NCI-H774 (cell line): ENCODE measurements around the gene CYSRT1.

ENCODE experiments used
- DNase-seq: peaks from one replicate; lab custom pipeline; 2025; lab: John Stamatoyannopoulos, UW

The CYSRT1 gene, protein sequence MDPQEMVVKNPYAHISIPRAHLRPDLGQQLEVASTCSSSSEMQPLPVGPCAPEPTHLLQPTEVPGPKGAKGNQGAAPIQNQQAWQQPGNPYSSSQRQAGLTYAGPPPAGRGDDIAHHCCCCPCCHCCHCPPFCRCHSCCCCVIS

DNA sequence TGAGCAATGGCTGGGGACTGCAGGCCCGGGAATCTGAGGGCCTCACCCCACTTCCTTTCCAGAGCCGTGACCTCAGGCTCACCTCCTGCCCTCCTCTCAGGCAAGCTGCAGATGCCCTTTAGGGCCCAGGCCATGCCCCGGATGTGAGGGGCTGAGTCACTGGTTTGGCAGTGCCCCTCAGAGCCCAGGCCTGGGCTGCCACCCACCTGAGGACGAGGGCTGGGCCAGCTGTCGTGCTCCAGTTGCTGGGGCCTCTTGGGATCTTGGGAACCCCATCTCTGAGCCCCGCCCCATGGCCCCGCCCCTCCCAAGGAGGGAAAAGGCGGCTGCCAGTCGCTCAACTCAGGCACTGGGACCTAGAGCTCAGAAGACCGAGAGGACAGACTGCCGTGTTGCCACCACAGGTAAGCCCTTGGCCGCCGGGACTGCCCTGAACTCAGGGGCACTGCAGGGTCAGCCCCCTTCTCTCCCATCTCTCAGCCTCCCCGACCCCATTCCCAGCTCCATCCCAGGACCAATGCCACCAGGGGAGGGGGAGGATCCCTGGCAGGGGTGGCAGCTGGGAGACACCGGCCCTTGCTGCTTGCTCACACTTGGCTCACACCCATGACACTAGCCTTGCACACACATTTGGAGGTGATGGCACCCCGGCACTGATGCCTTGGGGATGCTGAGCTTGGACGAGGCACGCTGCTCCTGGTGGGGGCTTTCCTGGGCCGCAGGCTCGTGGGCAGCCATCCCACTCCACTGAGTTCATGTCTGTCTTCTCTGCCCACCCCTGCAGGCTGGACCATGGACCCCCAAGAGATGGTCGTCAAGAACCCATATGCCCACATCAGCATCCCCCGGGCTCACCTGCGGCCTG lies at the start of gene CYSRT1:
CYSRT1 (plus strand) TSS at position 345 of the 865 bp plus-strand sequence; CDS start at position 793, 448 bp downstream.
- DNase-seq, result no peak

DNA sequence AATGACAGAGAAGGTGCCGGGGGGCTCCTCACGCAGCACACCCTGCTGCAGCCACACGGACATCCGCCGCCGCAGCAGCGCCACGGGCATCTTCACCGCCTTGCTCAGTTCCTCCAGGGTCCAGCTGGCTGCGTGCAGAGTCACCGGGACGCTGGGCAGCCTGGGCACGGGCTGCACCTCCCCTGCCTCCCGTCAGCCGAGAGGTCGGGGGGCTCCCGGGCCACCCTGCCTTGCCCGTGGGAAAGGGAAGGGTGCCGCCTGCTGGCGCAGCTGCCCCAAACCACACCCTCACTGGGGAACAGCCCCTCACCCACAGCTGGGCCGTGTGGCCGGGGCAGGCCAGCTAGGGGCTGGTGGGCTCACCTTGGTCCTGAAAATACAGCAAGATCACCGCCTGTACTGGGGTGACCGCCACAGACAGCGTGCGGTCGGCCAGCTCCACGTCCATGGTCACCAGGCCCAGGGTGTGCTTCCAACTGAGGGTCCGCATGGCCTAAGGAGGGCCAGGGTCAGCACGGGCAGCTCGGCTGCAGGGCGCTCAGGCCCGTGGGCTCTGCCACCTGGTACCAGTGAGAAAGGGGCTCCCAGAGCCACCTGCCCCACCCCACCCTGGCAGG lies 49.5 kb upstream of the CYSRT1 start:
- no peak for DNase-seq

DNA sequence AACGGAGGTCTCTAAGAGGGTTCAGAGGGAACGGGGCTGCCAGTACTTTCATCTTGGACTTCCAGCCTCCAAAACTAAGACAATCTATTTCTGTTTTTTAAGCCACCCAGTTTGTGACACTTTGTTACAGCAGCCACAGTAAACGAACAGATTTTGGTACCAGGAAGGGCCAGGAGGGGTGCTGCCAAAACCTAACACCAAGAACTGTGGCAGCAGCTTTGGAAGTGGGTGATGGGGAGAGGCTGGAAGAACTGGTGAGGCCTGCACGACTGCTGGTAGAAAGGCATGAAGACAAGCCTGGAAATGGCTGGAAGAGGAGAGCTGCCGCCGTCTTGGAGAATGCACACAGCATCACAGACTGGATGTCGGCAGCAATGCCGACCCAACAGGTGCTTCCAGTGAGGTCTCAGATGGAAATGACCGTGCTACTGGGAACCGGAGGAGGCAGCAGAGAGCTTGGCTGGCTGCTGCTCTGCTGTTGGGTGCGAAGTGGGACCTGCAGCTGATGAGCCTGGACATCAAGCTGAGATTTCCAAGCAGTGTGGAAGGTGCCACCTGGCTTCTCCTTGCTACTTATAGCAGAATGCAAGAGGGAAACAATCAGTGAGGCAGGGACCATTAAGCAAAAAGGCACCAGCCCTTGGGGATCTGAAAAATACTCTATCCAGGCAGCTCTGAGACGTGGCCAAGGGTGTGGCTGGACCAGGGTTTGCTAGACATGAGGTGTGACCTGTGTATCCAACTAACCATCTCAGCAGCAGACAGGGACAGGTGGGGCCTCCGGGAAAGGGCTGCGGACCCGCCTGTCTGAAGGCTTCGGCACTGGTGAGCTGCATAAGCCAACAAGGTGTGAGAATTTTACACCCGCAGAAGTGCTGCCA lies 48.4 kb upstream of the CYSRT1 start:
- no peak for DNase-seq

DNA sequence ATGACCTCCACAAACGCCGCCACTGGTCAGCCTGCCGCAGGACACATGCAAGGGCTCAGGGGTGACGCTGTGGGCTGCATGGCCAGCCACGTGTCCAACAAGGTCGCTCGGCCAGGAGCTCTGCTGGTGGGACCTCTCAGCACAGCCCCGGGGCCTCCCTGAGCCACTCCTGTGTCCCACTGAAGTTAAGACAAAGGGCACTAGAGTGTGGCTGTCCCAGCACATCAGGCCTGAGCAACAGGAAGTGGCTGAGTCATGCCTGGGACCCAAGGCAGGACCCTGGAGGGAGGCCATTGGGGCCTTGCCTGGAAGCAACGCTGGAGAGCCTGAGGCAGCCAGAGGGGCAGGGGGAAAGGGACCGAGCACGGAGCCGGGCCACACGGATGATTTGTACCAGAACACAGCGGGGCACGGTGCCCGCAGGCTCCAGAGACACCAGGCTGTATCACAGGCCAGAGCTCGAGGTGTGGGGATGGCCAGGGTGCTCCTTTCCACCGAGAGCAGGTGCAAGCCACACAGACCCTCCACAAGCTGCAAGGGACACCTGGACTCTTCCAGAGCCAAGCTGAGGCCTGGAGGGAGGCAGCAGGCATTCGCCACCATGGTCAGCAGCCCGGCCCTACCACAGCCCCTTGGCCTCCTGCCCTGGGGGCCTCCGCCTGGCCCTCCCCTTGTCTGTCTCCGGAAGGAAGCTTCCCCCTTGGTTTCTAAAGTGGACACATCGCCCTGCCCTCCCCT lies 46.6 kb upstream of the CYSRT1 start:
- no peak for DNase-seq

DNA sequence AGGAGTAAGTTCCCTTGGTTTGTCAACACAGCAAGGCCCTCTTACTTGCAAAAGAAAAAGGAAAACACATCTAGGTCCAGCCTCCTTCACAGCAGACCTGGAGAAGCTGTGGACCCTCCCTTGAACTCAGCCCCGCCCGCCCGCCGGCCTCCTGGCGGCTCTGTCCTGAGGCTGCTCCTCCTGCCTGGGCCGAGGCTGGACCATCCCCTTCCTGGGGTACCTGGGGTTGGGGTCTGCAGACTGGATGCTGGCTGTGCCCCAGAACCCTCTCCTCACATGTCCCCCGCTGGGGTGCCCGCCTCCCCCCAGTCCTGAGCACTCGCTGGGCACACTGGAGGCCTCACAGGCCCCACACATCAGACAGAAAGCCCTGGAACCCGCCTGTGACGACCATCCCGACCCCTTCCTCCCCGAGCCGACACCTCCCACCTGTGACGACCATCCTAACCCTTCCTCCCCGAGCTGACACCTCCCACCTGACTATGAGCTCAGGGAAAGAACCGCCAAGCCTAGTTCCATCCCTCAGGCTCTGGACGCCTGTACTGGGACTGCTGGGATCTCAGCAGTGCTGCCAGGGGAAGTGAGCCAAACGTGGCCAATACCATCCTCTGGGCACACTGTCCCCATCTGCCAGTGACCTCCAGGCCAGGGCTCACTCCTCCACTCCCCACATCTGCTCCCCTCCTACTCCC lies 45.9 kb upstream of the CYSRT1 start:
- DNase-seq, result no peak

DNA sequence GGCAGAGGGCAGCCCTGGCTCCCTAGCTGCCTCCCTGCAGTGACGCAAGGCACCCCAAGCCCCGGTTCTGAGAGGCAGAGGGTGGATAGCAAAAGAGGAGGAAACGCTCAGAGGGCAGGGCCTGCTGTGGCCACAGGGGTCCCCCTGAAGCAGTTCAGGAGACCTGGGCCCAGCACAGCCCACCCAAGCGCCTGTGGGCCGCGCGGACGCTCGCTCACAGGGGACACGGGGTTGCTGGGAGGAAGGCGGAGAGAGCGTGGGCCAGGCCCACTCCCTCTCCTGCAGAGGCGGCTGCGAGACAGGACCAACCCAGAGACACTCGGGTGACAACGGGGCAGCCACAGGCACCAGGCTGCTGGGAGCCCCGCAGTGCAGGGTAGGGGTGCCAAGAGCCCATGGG lies 45.2 kb upstream of the CYSRT1 start:
- no peak for DNase-seq

DNA sequence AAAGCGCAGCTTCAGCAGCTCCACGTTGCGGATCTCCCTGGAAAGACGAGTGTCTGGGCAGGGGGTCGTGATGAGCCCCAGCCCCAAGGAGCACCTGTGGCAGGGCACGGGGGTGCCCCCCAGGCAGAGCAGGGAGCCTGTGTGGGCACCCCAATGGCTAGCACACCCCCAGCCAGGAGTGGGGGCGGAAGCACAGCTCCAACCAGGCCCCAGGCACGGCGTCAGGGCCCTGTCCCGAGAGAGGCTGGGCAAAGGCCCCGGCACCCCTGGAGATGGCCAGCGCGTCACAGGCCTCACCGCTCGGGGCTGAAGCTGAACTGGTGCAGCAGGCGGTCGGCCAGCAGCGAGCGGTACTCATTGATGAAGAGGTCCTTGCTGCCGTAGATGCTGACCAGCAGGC lies 44.5 kb upstream of the CYSRT1 start:
- DNase-seq, result no peak

DNA sequence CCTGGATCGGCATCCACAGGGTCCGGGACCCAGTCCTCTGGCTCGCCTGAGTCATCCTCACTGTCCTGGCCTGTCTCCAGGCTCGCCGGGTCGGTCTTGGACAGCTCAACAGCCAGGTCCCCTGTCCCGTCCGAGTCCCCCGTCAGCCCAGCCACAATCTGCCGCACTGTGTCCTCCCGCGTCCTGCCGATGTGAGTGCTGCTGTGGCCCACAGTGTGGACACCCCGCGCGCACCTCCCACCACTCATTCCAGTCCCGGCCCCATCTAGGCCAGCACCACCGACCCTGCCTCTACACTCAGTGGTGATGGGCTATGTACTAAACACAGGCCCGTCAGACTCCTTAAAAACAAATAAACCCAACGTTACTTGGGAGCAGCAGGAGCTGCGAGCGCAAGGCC lies 43.3 kb upstream of the CYSRT1 start:
- DNase-seq, result no peak

DNA sequence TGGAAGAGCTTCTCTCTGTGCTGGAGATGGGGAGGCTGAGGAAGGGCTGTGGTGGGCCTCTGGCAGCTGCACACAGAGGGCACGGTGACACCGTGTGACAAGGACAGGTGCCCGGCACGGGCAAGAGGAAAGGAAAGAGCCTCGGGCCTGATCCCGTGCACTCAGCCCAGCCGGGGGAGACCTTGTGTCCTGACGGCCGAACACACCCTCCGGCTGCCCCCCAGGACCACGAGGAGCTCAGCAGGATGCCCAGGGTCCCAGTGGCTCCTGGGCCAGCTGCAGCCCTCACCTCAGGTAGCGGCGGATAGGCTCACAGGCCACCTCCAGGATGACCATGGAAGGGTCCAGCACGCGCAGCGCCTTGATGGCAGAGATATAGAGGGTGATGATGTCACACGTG lies 42.1 kb upstream of the CYSRT1 start:
- no peak for DNase-seq

DNA sequence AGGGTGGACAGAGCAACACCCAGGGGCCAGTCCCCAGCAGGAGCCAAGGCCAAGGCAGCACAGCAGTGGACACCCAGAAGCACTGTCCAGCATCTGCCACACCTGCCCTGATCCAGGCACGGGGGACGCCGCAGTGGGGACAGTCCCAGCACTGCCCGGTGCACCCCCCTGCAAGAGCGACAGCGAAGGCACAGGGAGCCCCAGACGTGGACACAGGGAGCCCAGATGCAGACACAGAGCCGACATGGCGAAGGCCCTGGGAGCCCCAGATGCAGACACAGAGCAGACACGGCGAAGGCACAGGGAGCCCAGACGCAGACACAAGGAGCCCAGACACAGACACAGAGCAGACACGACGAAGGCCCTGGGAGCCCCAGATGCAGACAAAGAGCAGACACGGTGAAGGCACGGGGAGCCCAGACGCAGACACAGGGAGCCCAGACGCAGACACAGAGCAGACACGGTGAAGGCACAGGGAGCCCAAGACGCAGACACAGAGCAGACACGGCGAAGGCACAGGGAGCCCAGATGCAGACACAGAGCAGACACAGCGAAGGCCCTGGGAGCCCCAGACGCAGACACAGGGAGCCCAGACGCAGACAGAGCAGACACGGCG lies 40.9 kb upstream of the CYSRT1 start:
- no peak for DNase-seq

DNA sequence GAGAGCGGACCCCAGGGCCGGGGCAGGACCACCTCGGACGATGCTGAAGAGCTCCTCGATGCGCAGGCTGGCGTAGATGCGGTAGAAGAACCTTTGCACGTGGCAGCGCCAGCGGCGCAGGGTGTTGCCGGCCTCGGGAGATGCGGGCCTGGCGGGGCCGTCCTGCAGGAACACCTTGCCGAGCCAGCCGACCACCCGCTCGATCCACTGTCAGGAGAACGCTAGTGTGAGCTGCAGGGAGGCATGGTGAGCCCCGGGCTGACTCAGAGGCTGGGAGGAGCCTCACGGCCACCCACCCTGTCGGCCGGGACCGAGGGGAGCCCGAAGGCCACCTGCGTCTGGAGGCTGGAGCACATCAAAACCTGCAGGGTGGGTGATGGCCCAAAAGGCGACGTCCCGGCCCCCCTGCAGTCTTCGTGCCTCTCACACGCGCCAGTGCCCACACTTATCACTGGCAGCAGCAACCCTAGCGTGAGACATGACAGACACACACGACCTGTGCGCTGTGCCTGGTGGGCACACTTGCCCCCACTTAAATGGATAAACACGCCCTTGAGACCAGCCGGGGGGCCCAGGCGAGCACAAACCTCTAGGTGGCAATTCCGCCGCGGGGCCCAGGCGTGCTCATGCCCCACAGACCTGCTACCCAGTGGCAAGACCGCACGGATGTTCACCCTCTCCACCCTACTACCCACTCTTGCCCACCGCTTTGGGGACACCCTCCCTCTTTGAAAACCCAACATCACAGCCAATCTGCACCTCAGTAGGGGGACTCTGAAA lies 39.9 kb upstream of the CYSRT1 start:
- no peak for DNase-seq

DNA sequence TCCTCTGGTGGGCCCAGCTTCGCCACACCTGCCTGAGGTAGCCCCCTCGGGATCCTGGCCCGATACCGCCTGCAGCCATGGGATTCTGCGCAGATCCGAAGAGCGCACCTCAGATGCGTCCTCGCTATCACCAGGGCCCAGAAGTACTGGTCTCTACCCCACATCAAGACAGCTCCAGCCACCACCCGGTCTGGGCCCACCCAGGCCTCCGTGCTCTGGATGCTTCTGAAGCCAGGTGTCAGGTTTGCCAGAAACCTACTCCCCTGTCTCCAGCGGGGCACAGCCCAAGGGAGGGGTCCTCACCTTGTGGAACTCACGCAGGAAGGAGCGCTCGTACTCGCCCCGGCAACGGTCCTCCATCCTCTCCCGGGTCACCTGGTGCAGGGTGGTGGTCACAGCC lies 39.1 kb upstream of the CYSRT1 start:
- DNase-seq, result no peak

DNA sequence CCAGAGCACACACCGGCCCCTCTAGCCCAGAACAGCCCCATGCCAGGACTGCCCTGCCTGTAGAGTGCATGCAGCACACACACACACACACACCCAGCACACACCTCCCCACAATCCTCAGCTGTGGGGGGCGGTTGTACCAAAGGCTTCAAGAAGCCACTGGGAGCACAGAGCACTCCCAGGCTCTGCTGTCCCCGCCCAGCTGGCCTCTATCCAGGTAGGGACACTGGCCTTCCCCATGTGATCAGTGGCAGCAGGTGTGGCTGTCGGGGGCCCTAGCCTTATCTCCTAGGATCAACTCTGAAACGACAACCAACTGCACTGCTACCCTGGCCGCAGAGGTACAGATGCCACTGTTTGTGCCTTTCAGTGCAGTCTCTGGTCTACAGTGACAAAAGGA lies 38.6 kb upstream of the CYSRT1 start:
- no peak for DNase-seq

DNA sequence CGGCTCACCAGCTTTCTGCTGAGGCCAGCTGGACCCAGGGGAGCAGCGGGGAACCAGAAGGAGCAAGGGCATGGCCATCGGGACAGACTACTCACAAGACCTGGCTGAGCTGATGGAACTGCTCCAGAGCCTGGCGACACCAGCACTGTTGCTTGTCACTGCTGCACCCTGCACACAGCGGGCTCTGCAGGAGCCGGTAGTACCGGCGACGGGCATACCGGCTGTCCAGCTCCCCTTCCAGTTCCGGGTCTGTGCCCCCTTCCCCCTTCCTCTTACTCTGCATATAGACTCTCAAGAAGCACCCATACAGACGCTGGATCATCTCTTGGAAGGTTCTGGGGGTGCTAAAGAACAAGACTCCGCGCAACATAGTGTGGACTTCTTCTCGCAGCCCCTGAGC lies 37.6 kb upstream of the CYSRT1 start:
- no peak for DNase-seq

DNA sequence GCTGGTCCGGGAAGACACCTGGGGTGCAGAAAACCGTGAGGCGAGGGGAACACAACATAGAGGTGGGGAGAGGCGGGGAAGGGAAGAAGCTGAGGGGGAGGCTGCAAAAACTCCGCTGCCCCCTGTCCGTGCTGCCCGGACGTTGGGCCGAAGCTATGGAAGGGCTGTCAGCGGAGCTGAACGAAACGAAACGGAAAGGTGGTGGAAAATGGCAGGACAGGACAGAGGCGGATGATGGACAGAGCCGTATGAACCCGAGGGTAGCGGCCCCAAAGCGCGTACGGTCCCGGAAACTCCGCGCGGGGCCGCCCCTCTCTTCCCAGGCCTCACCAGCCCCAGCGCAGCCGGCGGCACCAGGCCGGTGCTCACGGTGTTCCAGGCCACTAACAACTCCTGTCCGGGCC lies 36.9 kb upstream of the CYSRT1 start:
- DNase-seq, result no peak

DNA sequence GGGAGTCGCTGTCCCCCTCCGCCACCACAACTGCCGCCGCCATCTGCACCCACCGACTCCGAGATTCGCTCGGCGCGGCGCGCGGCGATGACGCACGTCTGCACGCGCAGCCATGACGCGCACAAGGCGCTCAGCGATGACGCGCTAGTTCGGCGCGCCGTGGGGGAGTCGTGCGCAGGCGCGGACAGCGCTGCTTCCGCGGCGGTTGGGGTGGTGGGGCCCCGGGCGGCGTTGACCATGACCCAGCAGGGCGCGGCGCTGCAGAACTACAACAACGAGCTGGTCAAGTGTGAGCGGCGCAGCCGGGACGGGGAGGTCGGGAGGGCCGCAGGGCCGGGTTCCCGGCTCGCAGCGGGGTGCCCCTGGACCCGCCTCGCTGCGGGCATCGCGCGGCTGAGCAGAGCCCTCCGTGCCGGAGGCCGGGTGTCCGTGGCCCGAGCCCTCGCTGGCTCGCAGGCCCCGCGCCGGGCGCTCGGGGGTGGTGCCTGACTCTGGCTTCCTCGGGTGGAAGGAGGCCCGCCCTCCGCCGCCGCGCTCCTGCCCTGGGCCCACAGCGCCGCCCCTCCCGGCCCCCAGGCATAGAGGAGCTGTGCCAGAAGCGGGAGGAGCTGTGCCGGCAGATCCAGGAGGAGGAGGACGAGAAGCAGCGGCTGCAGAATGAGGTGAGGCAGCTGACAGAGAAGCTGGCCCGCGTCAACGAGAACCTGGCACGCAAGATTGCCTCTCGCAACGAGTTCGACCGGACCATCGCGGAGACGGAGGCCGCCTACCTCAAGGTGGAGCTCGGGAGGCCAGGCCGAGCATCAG lies 36.3 kb upstream of the CYSRT1 start, which contains the start of the genes ANAPC2 and SSNA1:
ANAPC2 (minus strand) TSS at position 71 of the 807 bp plus-strand sequence; CDS start at position 43, 28 bp downstream.
SSNA1 (plus strand) TSS at position 187 of the 807 bp plus-strand sequence; CDS start at position 238, 51 bp downstream.
- peak; percentile 96 for DNase-seq

DNA sequence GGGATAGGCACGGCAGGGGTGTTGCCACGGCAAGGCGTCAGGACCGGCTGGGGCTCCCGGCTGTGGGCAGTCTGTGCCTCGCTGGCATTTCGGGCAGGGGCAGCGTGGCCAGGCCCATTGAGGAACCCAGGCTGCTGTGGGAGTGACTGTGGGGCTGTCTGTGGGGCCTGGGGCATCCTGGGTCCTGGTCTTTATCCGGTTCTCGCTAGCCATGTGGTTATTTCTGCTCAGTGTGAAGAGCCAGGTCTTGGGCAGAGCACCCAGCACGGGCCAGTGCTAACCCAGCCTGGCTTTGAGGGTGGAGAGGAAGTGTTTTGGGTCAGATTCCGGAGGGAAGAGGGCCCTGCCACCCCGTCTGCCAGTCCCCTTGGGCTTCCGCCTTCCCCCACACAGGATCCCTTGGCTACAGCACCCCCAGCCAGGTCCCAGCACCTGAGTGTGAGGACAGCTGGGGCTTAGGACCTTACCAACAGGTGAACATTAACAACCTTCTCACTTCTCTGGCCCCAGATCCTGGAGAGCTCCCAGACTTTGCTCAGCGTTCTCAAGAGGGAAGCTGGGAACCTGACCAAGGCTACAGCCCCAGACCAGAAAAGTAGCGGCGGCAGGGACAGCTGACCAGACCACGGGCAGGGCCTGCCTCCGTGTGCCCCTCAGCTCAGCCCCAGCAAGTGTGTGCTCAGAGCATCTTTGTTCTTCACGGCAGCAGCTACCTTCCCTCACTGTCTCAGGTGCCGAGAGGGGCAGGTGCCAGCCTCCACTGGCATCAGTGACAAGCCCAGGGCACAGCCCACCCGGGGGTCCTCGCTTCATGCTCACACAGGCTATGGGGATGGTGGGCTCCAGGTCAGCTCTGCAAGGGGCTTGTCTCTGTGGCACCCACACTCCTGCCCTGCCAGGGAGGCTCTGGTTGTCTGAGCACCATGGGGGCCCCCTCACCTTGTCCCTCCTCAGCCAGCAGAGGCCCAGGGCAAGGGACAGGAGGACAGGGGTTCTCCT lies 35.4 kb upstream of the CYSRT1 start:
- DNase-seq, result no peak
